GM19240 (cell line): Measurements from ENCODE around the gene CCDC141.
A peak's percentile ranks its signal among the peaks of the same experiment; 100 is the strongest.
"Not testable (repeated sequence)": the region's sequence is repeated elsewhere in the genome, so short reads cannot be mapped to it uniquely, and the experiment has no call there.

ENCODE experiments used
- DNase-seq: peaks from one replicate; pipeline ENCODE4 v3.0.0; 2011; ENCODE audit warnings: low spot score; ENCODE audit not compliant: insufficient read length

Gene CCDC141

GRCh38 chr2:179036353-179036905 is 13.5 kb downstream of the CCDC141 start:
- DNase-seq: no peak

DNA sequence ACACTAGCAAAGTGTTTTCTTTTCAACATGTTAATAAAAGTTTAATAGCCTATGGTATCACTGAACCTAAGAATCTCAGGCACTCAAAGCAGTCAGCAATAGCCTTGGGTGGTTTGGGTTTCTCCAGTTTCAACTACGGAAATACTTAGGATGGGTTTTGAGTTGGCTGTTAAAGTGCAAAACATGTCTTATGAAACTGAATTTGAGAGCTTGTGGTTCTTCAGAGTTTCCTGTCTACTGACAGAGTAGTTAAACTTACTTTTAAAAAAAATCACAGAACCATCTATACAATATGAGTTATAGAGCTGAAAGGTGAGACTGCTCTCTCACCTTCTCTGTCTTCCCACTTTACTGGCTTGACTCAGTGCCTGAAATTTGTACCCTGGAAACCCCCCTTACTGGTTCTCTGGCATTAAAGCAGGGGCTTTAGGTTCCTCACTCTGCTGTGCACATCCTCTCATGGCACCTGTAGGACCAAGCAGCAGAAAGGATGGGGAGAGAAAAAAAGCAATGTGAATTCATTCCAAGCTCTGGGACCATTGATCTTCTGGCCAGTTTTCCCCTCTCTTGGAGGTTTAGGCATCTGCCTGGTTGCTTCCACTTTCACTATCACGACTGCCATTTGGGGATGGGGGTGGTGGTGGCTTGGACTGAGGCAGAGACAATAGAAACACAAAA is 18.1 kb downstream of the CCDC141 start:
- DNase-seq: no peak

DNA sequence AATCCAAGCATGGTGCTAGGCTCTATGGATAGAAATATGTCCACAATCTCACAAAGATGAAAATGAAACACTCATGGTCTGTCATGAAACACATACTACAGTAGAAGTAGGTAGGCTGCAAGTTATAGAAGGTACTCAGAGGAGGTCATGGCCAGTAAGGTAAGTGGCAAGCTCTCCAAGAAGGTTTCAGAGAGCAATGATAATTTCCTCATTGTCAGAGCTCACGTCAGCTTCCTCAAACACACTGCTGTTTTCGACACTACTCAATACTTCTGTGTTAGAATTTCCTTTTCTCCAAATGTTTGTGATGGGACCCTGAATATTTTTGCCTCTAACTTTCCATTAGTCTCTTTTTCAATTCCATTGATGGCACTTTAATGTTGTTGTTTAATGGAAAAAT is 25.5 kb downstream of the CCDC141 start:
- DNase-seq: no peak

GRCh38 chr2:179022685-179023084 is 27.3 kb downstream of the CCDC141 start:
- DNase-seq: no peak

GRCh38 chr2:179021258-179021657 is 28.7 kb downstream of the CCDC141 start:
- DNase-seq: no peak

- no peak for DNase-seq
Measured at GRCh38 chr2:179020156-179020750, 29.7 kb downstream of the CCDC141 start.

DNA sequence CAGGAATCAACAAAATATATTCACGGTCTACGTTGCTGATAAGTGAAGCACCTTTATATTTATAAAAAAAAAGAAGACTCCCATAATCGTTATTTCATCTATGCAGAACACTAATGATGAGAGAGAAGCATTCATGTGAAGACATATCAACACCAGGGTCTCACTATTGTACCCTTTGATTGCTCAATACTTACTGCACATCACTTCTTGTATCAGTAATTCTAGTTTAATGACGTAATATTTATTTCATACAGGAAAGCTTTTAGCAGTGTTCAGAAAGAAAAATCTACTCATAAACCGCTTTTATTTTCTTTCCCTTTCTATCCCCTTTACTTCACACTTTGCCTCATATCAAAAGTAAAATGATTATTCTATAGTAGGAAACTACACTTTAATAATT is 30.7 kb downstream of the CCDC141 start:
- DNase-seq: no peak

DNA sequence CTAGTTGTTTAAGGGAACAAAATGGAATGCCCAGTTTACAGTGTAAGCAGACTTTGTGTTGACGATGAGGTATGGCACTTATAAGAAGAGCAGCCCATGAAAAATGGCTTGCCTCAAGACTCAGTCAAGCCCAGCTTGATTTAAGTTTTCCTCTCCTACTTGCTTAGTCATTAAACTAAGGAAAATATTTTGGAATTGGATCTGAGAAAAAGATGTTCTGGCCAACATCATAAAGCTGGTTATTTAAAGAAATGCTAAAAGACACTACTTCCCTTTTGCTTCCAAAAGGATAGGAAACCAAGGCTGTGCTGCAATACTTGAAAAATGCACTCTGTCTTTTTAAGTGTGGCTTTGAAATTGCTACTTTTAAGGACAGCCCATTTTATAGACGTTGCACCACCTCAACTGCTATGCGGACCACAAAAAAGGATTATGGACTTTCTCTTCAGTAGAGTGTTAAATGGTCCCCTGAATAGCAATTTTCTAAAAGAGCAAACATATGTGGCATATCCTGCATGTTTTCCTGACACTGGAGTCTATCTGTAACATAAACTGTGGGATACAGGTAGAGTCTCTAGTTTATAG is 32.1 kb downstream of the CCDC141 start:
- no peak for DNase-seq

- DNase-seq: not testable (repeated sequence)
Measured at GRCh38 chr2:179014189-179014588, 35.7 kb downstream of the CCDC141 start.

- DNase-seq: no peak
Measured at GRCh38 chr2:179005976-179006375, 44.0 kb downstream of the CCDC141 start.

- no peak for DNase-seq
Measured at GRCh38 chr2:178999476-178999875, 50.5 kb downstream of the CCDC141 start.

GRCh38 chr2:178998539-178998938 is 51.4 kb downstream of the CCDC141 start:
- DNase-seq: no peak

DNA sequence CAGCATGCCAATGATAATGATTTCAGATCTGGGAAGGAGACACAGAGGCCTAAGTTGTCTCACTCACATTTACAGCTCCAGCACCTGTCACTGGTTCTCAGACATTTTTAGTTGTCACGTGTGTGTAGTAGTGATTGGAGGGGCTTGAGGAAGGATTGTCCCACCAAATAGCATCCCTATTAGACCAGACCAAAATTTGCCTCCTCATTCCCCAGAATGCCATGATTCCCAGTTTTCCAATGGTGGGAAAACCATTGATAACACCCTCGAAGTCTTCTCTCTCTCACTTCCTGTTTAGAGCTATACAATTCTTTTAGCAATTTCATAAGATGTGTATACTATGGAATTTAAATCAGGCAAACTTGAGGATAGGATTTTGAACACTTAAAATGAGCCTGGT is 52.5 kb downstream of the CCDC141 start:
- no peak for DNase-seq

DNA sequence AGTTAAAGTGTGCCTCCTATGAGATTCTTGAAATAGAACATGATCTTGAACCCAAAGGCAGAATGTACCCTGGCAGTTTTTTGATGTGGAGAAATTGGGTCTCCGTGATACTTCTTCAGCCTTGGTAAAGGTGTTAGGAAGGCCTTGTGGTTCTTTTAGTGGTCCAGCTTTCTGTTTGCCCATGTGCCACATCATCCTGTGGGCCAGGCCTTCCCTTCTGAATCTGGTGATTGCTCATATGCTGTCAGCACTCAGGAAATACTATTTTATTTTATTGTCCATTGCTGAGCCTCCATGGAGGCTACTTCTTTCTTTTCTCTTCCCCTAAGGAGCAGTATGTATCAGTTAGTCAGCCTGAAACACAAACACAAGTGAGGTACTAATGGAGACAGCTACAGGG is 52.9 kb downstream of the CCDC141 start:
- no peak for DNase-seq

DNA sequence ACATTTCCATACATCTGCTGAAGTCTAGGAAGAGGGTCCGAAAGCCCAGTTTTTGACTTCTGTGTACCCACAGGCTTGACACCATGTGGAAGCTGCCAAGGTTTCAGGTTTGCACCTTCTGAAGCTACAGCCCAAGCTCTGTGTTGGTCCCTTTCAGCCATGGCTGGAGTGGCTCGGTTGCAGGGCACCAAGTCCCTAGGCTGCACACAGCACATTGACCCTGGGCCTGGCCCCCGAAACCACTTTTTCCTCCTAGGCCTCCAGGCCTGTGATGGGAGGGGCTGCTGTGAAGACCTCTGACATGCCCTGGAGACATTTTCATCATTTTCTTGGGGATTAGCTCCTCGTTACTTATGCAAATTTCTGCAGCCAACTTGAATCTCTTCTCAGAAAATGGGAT is 55.7 kb downstream of the CCDC141 start:
- DNase-seq: no peak

- no peak for DNase-seq
Measured at GRCh38 chr2:178993788-178994187, 56.1 kb downstream of the CCDC141 start.

DNA sequence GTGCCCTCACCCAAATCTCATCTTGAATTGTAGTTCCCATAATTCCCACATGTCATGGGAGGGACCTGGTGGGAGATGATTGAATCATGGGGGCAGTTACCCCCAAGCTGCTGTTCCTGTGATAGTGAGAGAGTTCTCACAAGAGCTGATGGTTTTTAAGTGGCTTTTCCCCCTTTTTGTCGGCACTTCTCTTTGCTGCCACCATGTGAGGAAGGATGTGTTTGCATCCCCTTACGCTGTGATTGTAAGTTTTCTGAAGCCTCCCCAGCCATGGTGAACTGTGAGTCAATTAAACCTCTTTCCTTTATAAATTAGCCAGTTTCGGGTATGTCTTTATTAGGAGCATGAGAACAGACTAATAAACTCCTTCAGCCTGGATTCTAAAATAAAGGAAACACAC is 57.2 kb downstream of the CCDC141 start:
- not testable (repeated sequence) for DNase-seq

- DNase-seq: peak; percentile 4
Measured at GRCh38 chr2:178990533-178991241, 59.2 kb downstream of the CCDC141 start.

GRCh38 chr2:178989424-178989823 is 60.5 kb downstream of the CCDC141 start:
- not testable (repeated sequence) for DNase-seq

DNA sequence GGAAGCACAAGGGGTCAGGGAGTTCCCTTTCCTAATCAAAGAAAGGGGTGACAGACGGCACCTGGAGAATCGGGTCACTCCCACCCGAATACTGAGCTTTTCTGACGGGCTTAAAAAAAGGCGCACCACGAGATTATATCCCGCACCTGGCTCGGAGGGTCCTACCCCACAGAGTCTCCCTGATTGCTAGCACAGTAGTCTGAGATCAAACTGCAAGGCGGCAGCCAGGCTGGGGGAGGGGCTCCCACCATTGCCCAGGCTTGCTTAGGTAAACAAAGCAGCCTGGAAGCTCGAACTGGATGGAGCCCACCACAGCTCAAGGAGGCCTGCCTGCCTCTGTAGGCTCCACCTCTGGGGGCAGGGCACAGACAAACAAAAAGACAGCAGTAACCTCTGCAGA is 67.3 kb downstream of the CCDC141 start:
- not testable (repeated sequence) for DNase-seq

DNA sequence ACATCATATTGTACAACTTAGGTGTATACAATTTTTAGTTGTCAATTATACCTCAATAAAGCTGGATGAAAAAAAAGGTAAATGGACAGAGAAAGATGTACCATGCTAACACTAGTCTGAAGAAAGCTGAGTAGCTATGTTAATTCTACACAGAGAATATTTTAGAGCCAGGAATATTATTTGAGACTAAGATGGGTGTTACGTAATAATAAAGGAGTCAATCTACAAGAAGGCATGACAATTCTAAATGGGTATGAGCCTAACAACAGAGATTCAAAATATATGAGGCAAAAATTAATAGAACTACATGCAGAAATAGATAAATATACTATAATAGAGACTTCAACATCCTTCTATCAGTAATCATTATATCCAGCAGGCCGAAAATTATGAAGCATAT is 69.1 kb downstream of the CCDC141 start:
- no peak for DNase-seq

GRCh38 chr2:178978667-178979066 is 71.3 kb downstream of the CCDC141 start:
- no peak for DNase-seq
